Adrenal gland (tissue), 12 donors: ENCODE measurements around the gene PDIK1L. TPM values are rescaled to one million over a fixed set of nuclear protein-coding genes. Genes with fewer than 3 reads are reported as not detected.
"Not testable (repeated sequence)": the region's sequence is repeated elsewhere in the genome, so short reads cannot be mapped to it uniquely, and the experiment has no call there.

ENCODE experiments used
- DNase-seq, 7 donors: peaks; one replicate each; pipeline ENCODE4 v3.0.0-alpha.2; 2019 to 2020
- H3K27ac ChIP-seq, 5 donors: fragments of 200-600 bp; sonication (generic) in 4 of 5; 1 replicate in 3 of 5; 2 replicates in 2 of 5; pipeline versions ENCODE4 v1.5.1 to v1.8.0; 2016 to 2020; ENCODE audit warnings: mild to moderate bottlenecking in 1 of 5
- H3K27me3 ChIP-seq: fragments of 200-600 bp; 2 replicates; pipeline ENCODE4 v1.8.0; 2021
- H3K36me3 ChIP-seq, 2 donors: fragments of 200-600 bp; replicated peaks in 1 of 2; 1 replicate in 1 of 2; 2 replicates in 1 of 2; pipeline versions ENCODE4 v1.5.1 to v1.8.0; 2018 to 2022
- H3K4me1 ChIP-seq, 2 donors: fragments of 200-600 bp; replicated peaks in 1 of 2; 1 replicate in 1 of 2; 2 replicates in 1 of 2; pipeline versions ENCODE4 v1.5.1 to v1.8.0; 2018 to 2021
- H3K4me3 ChIP-seq, 4 donors: fragments of 200-600 bp; sonication (generic) in 3 of 4; one replicate each; pipeline ENCODE4 v1.5.1; 2016 to 2018
- H3K9me3 ChIP-seq, 3 donors: fragments of 200-600 bp; sonication (generic) in 1 of 3; replicated peaks in 1 of 3; 1 replicate in 2 of 3; 2 replicates in 1 of 3; pipeline versions ENCODE4 v1.5.1 to v1.8.0; 2016 to 2021
- POLR2A ChIP-seq, 2 donors: fragments of 450-650 bp; IDR thresholded peaks; one replicate each; pipeline ENCODE4 v1.6.1; 2017; ENCODE audit warnings: antibody characterized with exemption in 2 of 2, mild to moderate bottlenecking in 2 of 2, moderate library complexity in 1 of 2
- WGBS, 4 donors: extraction: QIAGEN DNeasy Blood & Tissue Kit in 2 of 4; methylation state at CpG; one replicate each; pipeline versions ENCODE4 v1.1.5 to v1.1.7; 2013 to 2017; 5-methylcytosine and 5-hydroxymethylcytosine counted together
- intact Hi-C, 2 donors: fragments of 100-400 bp; cut with DNase I; formaldehyde crosslinking; loops; one replicate each; pipeline versions ENCODE4 v1.14.1 to v1.15.0; 2022 to 2023
- polyA plus RNA-seq, 3 donors: library from polyadenylated mRNA; stranded (reverse); fragments of 200-250 nt in 2 of 3; fragments of 350-450 nt in 1 of 3; fragmentation: Illumina TruSeq in 1 of 3; extraction: RNeasy Lipid Tissue Mini Kit (QIAGEN cat#74804) in 1 of 3; gene quantifications; one replicate each; pipeline ENCODE4 v1.2.3, GENCODE V29; 2013 to 2014
- total RNA-seq, 9 donors: library from RNA; depleted of rRNA in 4 of 9; stranded (reverse); fragments of >200 nt in 4 of 9; fragments of 120-200 nt in 1 of 9; fragmentation: NEBNext Ultra II Directional in 1 of 9; extraction: Animal tissue kit (Norgen Biotek cat#: 25700) in 1 of 9; gene quantifications; one replicate each; pipeline versions ENCODE4 v1.1.0 to v1.2.4, GENCODE V29; 2013 to 2023
- TF ChIP-seq, protein P1 (sequence below), 6 experiments: fragments of 450-650 bp in 4 of 6; fragments of 200-600 bp in 2 of 6; sonication (generic) in 1 of 6; IDR thresholded peaks; 1 replicate in 5 of 6; 2 replicates in 1 of 6; pipeline versions ENCODE4 v1.5.1 to v1.8.0; 2016 to 2021; ENCODE audit warnings: antibody characterized with exemption in 6 of 6, mild to moderate bottlenecking in 2 of 6, moderate library complexity in 1 of 6
- donor health status: healthy with polysubstance abuse.
- donor health status: Bipolar disorder and iron deficiency.
- donor health status: DM: yes; HTN: yes; CAD: no.
- donor health status: DM: no; HTN: no; CAD: no.
- donor health status: DM: no; HTN: no; CAD: no.
- donor health status: DM: yes; HTN: yes; CAD: no.

The PDIK1L gene
- total and polyA plus RNA-seq, 12 donors: 1.6 to 9.8 (median 7.2) TPM

DNA sequence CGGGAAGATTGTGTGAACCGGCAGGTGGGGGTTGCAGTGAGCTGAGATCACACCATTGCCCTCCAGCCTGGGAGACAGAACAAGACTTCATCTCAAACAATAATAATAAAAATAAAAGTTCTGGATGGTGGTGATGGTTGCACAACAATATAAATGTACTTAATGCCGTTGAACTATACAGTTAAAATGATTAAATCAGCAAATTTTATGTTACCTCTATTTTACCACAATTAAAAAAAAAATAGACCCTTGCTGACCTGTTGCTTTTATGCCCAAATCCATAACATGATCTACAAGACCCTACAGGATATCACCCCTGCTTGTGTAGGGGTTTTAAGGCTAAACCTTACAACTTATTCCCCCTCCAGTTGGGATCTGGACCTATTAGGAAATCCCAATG lies 11.8 kb upstream of the PDIK1L start:
- H3K4me1 ChIP-seq: no peaks in the 10 kb centered on the region
- H3K36me3 ChIP-seq: no peaks in the 10 kb centered on the region
- H3K27me3 ChIP-seq: peaks cover 12% of the 10 kb centered on the region
- no peak for DNase-seq
- TF ChIP-seq POLR2A (IDR thresholded peaks at IDR 0.05): no peak
- TF ChIP-seq, protein P1, sequence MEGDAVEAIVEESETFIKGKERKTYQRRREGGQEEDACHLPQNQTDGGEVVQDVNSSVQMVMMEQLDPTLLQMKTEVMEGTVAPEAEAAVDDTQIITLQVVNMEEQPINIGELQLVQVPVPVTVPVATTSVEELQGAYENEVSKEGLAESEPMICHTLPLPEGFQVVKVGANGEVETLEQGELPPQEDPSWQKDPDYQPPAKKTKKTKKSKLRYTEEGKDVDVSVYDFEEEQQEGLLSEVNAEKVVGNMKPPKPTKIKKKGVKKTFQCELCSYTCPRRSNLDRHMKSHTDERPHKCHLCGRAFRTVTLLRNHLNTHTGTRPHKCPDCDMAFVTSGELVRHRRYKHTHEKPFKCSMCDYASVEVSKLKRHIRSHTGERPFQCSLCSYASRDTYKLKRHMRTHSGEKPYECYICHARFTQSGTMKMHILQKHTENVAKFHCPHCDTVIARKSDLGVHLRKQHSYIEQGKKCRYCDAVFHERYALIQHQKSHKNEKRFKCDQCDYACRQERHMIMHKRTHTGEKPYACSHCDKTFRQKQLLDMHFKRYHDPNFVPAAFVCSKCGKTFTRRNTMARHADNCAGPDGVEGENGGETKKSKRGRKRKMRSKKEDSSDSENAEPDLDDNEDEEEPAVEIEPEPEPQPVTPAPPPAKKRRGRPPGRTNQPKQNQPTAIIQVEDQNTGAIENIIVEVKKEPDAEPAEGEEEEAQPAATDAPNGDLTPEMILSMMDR (IDR thresholded peaks at IDR 0.05): no peak
- intact Hi-C loops: loop anchor here in 1 of 2 donors (5.0 kb wide), 1 partner anchor 48 kb away; no protein-coding TSS in a partner anchor
- WGBS, 4 donors: 86 to 91% (median 88%) methylated on average over 3 of the region's 3 CpGs
- no peaks in the 10 kb centered on the region for H3K9me3 ChIP-seq
- no peak overlapping the region for H3K4me3 ChIP-seq
- H3K27ac ChIP-seq: no peak overlapping the region

DNA sequence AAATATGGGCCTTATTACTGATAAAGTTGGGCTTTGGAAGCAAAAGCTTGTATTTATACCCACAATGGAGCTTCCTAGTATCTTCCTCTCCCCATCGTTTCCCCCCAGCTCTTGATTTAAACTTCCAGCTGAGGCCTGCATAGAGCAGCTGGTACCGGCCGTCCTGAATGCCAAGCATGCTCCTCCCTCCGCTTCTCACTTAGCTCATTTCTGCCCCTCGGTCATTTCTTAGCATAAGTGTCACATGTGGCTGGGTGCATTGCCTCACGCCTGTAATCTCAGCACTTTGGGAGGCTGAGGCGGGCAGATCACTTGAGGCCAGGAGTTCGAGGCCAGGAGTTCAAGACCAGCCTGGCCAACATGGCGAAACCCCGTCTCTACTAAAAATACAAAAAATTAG lies 11.4 kb upstream of the PDIK1L start:
- not testable (repeated sequence) for H3K36me3 ChIP-seq, H3K4me3 ChIP-seq, H3K27ac ChIP-seq, H3K4me1 ChIP-seq, H3K9me3 ChIP-seq
- H3K27me3 ChIP-seq: peaks cover 12% of the 10 kb centered on the region
- WGBS, 4 donors: 73 to 80% (median 76%) methylated on average over 8 to 10 of the region's 10 CpGs
- peak in 1 of 7 donors; percentile 17 for DNase-seq
- intact Hi-C loops: loop anchor here in 1 of 2 donors (5.0 kb wide), 1 partner anchor 47 kb away; no protein-coding TSS in a partner anchor

DNA sequence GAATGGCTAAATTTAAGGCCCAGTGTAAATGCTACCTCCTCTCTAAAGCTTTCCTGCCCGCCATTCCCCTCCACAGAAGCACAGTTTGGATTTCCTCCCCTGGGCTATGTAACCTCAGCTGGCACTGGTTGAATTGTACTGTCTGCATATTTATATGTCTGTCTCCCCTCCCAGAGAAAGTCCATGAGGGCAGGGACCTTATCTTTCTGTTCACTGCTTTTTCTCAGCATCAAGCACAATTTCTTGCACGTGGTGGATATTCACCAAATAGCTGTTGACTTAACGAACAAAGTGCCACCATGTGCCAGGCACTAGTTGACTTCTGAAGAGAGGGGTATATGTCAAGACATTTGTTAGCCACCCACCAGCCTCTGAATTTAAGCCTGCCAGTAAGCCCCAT lies 9.5 kb upstream of the PDIK1L start:
- WGBS, 4 donors: 87 to 90% (median 88%) methylated on average over 3 of the region's 3 CpGs
- Histone ChIP-seq H3K4me3 (no peak overlapping the region), H3K27me3 (peaks cover 4% of the 10 kb centered on the region), H3K9me3 (no peaks in the 10 kb centered on the region), H3K36me3 (no peaks in the 10 kb centered on the region), H3K4me1 (no peaks in the 10 kb centered on the region), H3K27ac (no peak overlapping the region)
- DNase-seq: no peak
- intact Hi-C loops: loop anchor here (2.0 to 5.0 kb wide), 2 partner anchors 45 kb away; no protein-coding TSS in a partner anchor
- no peak for TF ChIP-seq POLR2A (IDR thresholded peaks at IDR 0.05)
- TF ChIP-seq, protein P1 (IDR thresholded peaks at IDR 0.05): no peak

DNA sequence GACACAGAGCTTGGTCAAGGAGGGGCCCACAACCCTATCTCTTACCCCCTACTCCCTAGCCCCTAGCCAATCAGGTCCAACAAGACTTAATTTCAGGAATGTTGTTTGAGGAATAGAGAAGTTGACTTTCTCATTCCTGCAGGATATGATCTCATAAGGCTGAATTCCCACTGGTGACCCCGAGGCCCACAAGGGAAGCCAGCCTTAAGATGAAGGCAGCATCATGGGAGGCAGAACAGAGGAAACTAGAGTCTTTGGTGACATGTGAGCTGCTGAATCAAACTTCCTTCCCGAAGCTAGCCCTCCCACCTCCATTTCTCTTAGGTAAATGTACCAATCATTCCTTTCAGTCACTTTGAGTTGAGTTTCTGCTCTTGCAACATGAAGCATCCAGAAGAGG lies 9.1 kb upstream of the PDIK1L start:
- 50 to 63% (median 60%) methylated on average over 2 of the region's 2 CpGs for WGBS, 4 donors
- intact Hi-C loops: loop anchor here (2.0 to 5.0 kb wide), 2 partner anchors 44 to 45 kb away; no protein-coding TSS in a partner anchor
- no peak for TF ChIP-seq POLR2A (IDR thresholded peaks at IDR 0.05)
- TF ChIP-seq, protein P1 (IDR thresholded peaks at IDR 0.05): no peak

DNA sequence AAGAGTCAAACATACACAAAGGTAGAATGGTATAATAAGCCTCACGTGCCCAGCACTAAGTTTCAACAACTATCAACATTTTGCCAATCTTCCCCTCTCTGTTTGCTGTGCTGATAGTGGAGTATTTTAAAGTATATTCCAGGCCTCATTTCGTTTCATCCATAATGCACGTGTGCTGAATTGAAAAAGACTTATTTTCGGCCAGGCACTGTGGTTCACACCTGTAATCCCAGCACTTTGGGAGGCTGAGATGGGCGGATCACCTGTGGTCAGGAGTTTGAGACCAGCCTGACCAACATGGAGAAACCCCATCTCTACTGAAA lies 6.4 kb upstream of the PDIK1L start:
- TF ChIP-seq, protein P1 (IDR thresholded peaks at IDR 0.05): peak in 1 of 6 experiments; percentile 9
- intact Hi-C loops, H3K4me1 ChIP-seq, H3K36me3 ChIP-seq, H3K27ac ChIP-seq, H3K27me3 ChIP-seq, DNase-seq, H3K4me3 ChIP-seq, H3K9me3 ChIP-seq: not testable (repeated sequence)
- WGBS, 4 donors: 30 to 46% (median 36%) methylated on average over 5 of the region's 5 CpGs

More for the DNA sequence above, 9.1 kb upstream of the PDIK1L start:
- DNase-seq: no peak
- Histone ChIP-seq H3K27ac (no peak overlapping the region), H3K9me3 (no peaks in the 10 kb centered on the region), H3K27me3 (peaks cover 4% of the 10 kb centered on the region), H3K4me3 (no peak overlapping the region), H3K4me1 (no peaks in the 10 kb centered on the region), H3K36me3 (no peaks in the 10 kb centered on the region)
